Mucosa of descending colon (tissue), 3 donors: ENCODE results near the gene TUB. TPM values are rescaled to one million over a fixed set of nuclear protein-coding genes. Genes with fewer than 3 reads are reported as not detected.
A peak's percentile ranks its signal among the peaks of the same experiment; 100 is the strongest.

Source experiments
- ATAC-seq: fragments of 200-7000 bp; cut with Tn5 transposase; one replicate; pipeline ENCODE4 v1.9.1; 2020; ENCODE audit warnings: mild to moderate bottlenecking, moderate library complexity
- DNase-seq, 3 donors: peaks; one replicate each; pipeline ENCODE4 v3.0.0-alpha.2; 2020
- H3K36me3 ChIP-seq: fragments of 200-600 bp; one replicate; pipeline ENCODE4 v1.8.0; 2021; ENCODE audit warnings: low read depth, mild to moderate bottlenecking
- H3K4me1 ChIP-seq: fragments of 200-600 bp; one replicate; pipeline ENCODE4 v1.8.0; 2021; ENCODE audit warnings: low read depth, mild to moderate bottlenecking
- H3K4me3 ChIP-seq: fragments of 200-600 bp; one replicate; pipeline ENCODE4 v1.8.0; 2021; ENCODE audit warnings: mild to moderate bottlenecking
- H3K9me3 ChIP-seq: fragments of 200-600 bp; one replicate; pipeline ENCODE4 v1.8.0; 2021; ENCODE audit warnings: mild to moderate bottlenecking
- CTCF ChIP-seq: fragments of 200-600 bp; IDR thresholded peaks from one replicate; pipeline ENCODE4 v1.8.0; 2022; ENCODE audit warnings: antibody characterized with exemption, mild to moderate bottlenecking
- intact Hi-C, 2 donors: fragments of 100-400 bp; cut with DNase I in 1 of 2; cut with micrococcal nuclease in 1 of 2; formaldehyde crosslinking; loops; one replicate each; pipeline versions ENCODE4 v1.11.0 to v1.11.1; 2022; cut with DNase I, micrococcal nuclease
- total RNA-seq, 3 donors: library from RNA; stranded (reverse); fragmentation: NEBNext Ultra II Directional in 2 of 3; extraction: Animal tissue kit (Norgen Biotek cat#: 25700) in 2 of 3; gene quantifications; one replicate each; pipeline versions ENCODE4 v1.2.1 to v1.2.4, GENCODE V29; 2021 to 2023
- donor health status: DM: no; HTN: no; CAD: no; lungs with moderate emphysema.
- donor health status: DM: no; HTN: no; CAD: no.
- donor health status: DM: no; HTN: yes; CAD: no.

Gene TUB
- total RNA-seq, 3 donors from 2014 or later, result 0.58 to 10.4 (median 1.8) TPM

GRCh38 chr11:8049084-8049483, 31.9 kb upstream of the TUB start:
- H3K4me3 ChIP-seq, result no peak overlapping the region
- DNase-seq (no peak), ATAC-seq (no peak)
- no peaks in the 10 kb centered on the region for H3K36me3 ChIP-seq
- TF ChIP-seq CTCF, result no peak
- no peaks in the 10 kb centered on the region for H3K4me1 ChIP-seq
- H3K9me3 ChIP-seq, result no peaks in the 10 kb centered on the region
- intact Hi-C loops, result no loop called here

GRCh38 chr11:8055091-8055835, 25.7 kb upstream of the TUB start:
- Histone ChIP-seq H3K4me1 (peaks cover 3% of the 10 kb centered on the region), H3K36me3 (no peaks in the 10 kb centered on the region), H3K4me3 (no peak overlapping the region), H3K9me3 (no peaks in the 10 kb centered on the region)
- ATAC-seq (peak; percentile 20), DNase-seq (no peak)
- no peak for TF ChIP-seq CTCF
- intact Hi-C loops, result no loop called here

GRCh38 chr11:8055836-8056526, 25.0 kb upstream of the TUB start:
- Histone ChIP-seq H3K9me3 (no peaks in the 10 kb centered on the region), H3K36me3 (no peaks in the 10 kb centered on the region), H3K4me3 (no peak overlapping the region), H3K4me1 (peaks cover 3% of the 10 kb centered on the region)
- intact Hi-C loops, result no loop called here
- ATAC-seq (no peak), DNase-seq (no peak)
- no peak for TF ChIP-seq CTCF

GRCh38 chr11:8056810-8057463, 24.1 kb upstream of the TUB start:
- Histone ChIP-seq H3K9me3 (no peaks in the 10 kb centered on the region), H3K4me3 (no peak overlapping the region), H3K4me1 (peaks cover 3% of the 10 kb centered on the region), H3K36me3 (no peaks in the 10 kb centered on the region)
- no peak for TF ChIP-seq CTCF
- intact Hi-C loops, result no loop called here
- ATAC-seq, result peak; percentile 42
- DNase-seq, result peak in 1 of 3 donors; percentile 35

- intact Hi-C loops, result no loop called here
- Histone ChIP-seq H3K9me3 (no peaks in the 10 kb centered on the region), H3K4me3 (no peak overlapping the region), H3K4me1 (peaks cover 3% of the 10 kb centered on the region), H3K36me3 (no peaks in the 10 kb centered on the region)
- no peak for TF ChIP-seq CTCF
- ATAC-seq (no peak), DNase-seq (no peak)
Observed at GRCh38 chr11:8058216-8058615, 22.8 kb upstream of the TUB start.
